SU-DHL-6 (cell line): Measurements from ENCODE around the gene KRT15.
A peak's percentile ranks its signal among the peaks of the same experiment; 100 is the strongest.

Source experiments
- H2AFZ ChIP-seq: fragments of 200-600 bp; sonication (generic); 2 replicates; pipeline ENCODE4 v1.6.1; 2014; ENCODE audit warnings: low read depth, mild to moderate bottlenecking, moderate library complexity, mixed read lengths, antibody characterized with exemption, low read length; ENCODE audit not compliant: severe bottlenecking
- H3F3A ChIP-seq: fragments of 200-600 bp; shearing (Covaris generic); 2 replicates; pipeline ENCODE4 v1.6.0; 2016; ENCODE audit warnings: antibody characterized with exemption, mild to moderate bottlenecking; ENCODE audit not compliant: insufficient read depth
- H3K27ac ChIP-seq: fragments of 200-600 bp; sonication (generic); 2 replicates; pipeline ENCODE4 v1.5.1; 2016; ENCODE audit warnings: low read depth, mild to moderate bottlenecking, low read length, moderate library complexity, mixed read lengths
- H3K27me3 ChIP-seq: fragments of 200-600 bp; sonication (generic), shearing (Covaris generic); 2 replicates; pipeline ENCODE4 v1.6.0; 2014; ENCODE audit warnings: mild to moderate bottlenecking, low read length
- H3K36me3 ChIP-seq: fragments of 200-600 bp; sonication (generic); 2 replicates; pipeline ENCODE4 v1.6.1; 2014; ENCODE audit warnings: mild to moderate bottlenecking, low read length, mixed read lengths
- H3K4me2 ChIP-seq: fragments of 300-600, 200-600 bp; shearing (Covaris generic), sonication (generic); 2 replicates; pipeline ENCODE4 v1.6.0; 2014; ENCODE audit warnings: low read length, low read depth, mild to moderate bottlenecking; ENCODE audit not compliant: poor library complexity, severe bottlenecking
- H3K4me3 ChIP-seq: fragments of 200-600 bp; sonication (generic); 2 replicates; pipeline ENCODE4 v1.5.1; 2014; ENCODE audit warnings: antibody characterized with exemption, low read length, mild to moderate bottlenecking, mixed read lengths; ENCODE audit not compliant: insufficient read depth, poor library complexity, severe bottlenecking
- H3K79me2 ChIP-seq: fragments of 200-600 bp; sonication (generic); 2 replicates; pipeline ENCODE4 v1.6.1; 2014; ENCODE audit warnings: mild to moderate bottlenecking, low read length, moderate library complexity; ENCODE audit not compliant: insufficient read depth
- H3K9ac ChIP-seq: fragments of 200-600 bp; sonication (generic); 2 replicates; pipeline ENCODE4 v1.7.0; 2014; ENCODE audit warnings: mild to moderate bottlenecking, low read length
- H3K9me2 ChIP-seq: fragments of 200-600 bp; sonication (generic); replicated peaks from 2 replicates; pipeline ENCODE4 v1.6.1; 2014; ENCODE audit warnings: low read length; ENCODE audit not compliant: insufficient read depth
- H3K9me3 ChIP-seq: fragments of 200-600 bp; sonication (generic); 2 replicates; pipeline ENCODE4 v1.6.1; 2014; ENCODE audit warnings: low read length, mixed read lengths; ENCODE audit not compliant: insufficient read depth
- H4K20me1 ChIP-seq: fragments of 200-600 bp; sonication (generic); 2 replicates; pipeline ENCODE4 v1.6.1; 2014; ENCODE audit warnings: low read depth, mild to moderate bottlenecking, antibody characterized with exemption, low read length, moderate library complexity, mixed read lengths
- EZH2phosphoT487 ChIP-seq: fragments of 200-600 bp; sonication (generic), shearing (Covaris generic); conservative IDR thresholded peaks from 2 replicates; pipeline ENCODE4 v1.6.1; 2018; ENCODE audit warnings: mild to moderate bottlenecking, antibody characterized with exemption, low read length, moderate library complexity, mixed read lengths
- TF ChIP-seq, protein P1 (sequence below): fragments of 200-600 bp; sonication (generic); IDR thresholded peaks from one replicate; pipeline ENCODE4 v1.5.1; 2017; ENCODE audit warnings: antibody characterized with exemption, mild to moderate bottlenecking, low read length, moderate library complexity; ENCODE audit not compliant: insufficient read depth, poor library complexity, severe bottlenecking

KRT15 gene

DNA sequence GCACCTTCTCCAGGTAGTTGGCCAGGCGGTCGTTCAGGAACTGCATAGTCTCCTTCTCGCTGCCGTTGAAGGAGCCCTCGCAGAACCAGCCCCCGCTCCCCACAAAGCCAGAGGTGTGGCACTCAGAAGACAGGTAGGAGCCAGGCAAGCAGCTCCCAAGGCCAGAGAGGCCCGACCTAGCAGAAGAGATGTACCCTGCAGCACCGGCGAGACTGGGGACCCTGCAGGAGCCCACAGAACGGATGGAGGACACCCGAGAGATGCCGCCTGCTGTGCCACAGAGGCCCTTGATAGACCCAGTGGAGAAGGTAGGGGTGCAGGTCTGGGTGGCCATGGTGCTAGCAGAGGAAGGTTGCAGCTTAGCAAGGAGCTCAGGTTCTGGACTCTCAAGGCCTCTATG lies 29.2 kb downstream of the KRT15 start, which contains the start of gene KRT36:
Gene KRT36, minus strand, starts transcription at position 380 of the 400 bp plus-strand sequence. Its CDS starts 46 bp downstream, at position 334.
- H2AFZ ChIP-seq, result no peak within 1 kb of the TSS
- H3K4me2 ChIP-seq, result no peak within 1 kb of the TSS
- no peaks in the 10 kb centered on the region for H4K20me1 ChIP-seq
- H3K9ac ChIP-seq, result no peak within 1 kb of the TSS
- no peaks in the 10 kb centered on the region for H3K27me3 ChIP-seq
- no peak within 1 kb of the TSS for H3K27ac ChIP-seq
- H3K9me3 ChIP-seq, result no peaks in the 10 kb centered on the region
- no peak for TF ChIP-seq EZH2phosphoT487
- TF ChIP-seq, protein P1, sequence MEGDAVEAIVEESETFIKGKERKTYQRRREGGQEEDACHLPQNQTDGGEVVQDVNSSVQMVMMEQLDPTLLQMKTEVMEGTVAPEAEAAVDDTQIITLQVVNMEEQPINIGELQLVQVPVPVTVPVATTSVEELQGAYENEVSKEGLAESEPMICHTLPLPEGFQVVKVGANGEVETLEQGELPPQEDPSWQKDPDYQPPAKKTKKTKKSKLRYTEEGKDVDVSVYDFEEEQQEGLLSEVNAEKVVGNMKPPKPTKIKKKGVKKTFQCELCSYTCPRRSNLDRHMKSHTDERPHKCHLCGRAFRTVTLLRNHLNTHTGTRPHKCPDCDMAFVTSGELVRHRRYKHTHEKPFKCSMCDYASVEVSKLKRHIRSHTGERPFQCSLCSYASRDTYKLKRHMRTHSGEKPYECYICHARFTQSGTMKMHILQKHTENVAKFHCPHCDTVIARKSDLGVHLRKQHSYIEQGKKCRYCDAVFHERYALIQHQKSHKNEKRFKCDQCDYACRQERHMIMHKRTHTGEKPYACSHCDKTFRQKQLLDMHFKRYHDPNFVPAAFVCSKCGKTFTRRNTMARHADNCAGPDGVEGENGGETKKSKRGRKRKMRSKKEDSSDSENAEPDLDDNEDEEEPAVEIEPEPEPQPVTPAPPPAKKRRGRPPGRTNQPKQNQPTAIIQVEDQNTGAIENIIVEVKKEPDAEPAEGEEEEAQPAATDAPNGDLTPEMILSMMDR, result no peak
- no peak within 1 kb of the TSS for H3K4me3 ChIP-seq
- no peaks in the 10 kb centered on the region for H3F3A ChIP-seq
- H3K79me2 ChIP-seq, result no peaks in the 10 kb centered on the region
- no peaks in the 10 kb centered on the region for H3K36me3 ChIP-seq
- H3K9me2 ChIP-seq, result no peaks in the 10 kb centered on the region

DNA sequence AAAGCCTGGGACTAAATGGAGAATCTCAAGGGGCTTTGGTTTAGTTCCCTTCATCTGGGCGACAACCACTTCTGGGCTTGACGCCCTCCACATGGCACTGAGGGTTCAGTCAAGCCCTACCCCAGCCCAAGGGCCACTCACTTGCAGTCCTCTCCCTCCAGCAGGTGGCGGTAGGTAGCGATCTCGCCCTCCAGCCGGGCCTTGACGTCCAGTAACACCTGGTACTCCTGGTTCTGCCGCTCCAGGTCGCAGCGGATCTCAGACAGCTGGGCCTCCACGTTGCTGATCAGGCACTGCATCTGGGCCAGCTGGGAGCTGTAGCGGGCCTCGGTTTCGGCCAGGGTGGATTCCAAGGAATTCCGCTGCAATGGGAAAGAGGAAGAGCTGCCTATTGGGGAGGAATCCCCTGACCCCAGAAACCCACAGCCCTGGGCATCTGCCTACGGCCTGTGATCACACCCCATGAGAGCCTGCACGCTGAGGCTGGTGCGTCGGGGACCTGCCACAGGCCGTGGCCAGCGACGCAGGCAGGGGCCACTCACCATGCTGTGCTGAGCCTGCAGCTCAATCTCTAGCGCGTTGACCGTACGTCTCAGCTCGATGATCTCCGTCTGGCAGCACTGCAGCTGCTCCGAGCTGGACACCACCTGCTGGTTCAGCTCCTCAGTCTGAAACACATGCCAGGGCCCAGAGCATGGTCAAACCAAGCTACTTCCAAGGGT lies 31.7 kb downstream of the KRT15 start:
- Histone ChIP-seq H3K9ac (no peak overlapping the region), H3K4me3 (no peak overlapping the region), H3K36me3 (no peaks in the 10 kb centered on the region), H3K79me2 (no peaks in the 10 kb centered on the region), H4K20me1 (no peaks in the 10 kb centered on the region), H2AFZ (no peak overlapping the region), H3F3A (no peaks in the 10 kb centered on the region), H3K27me3 (no peaks in the 10 kb centered on the region), H3K9me3 (no peaks in the 10 kb centered on the region), H3K27ac (no peak overlapping the region), H3K9me2 (no peaks in the 10 kb centered on the region), H3K4me2 (no peak overlapping the region)
- TF ChIP-seq, protein P1, result peak; percentile 45
- TF ChIP-seq EZH2phosphoT487, result no peak

DNA sequence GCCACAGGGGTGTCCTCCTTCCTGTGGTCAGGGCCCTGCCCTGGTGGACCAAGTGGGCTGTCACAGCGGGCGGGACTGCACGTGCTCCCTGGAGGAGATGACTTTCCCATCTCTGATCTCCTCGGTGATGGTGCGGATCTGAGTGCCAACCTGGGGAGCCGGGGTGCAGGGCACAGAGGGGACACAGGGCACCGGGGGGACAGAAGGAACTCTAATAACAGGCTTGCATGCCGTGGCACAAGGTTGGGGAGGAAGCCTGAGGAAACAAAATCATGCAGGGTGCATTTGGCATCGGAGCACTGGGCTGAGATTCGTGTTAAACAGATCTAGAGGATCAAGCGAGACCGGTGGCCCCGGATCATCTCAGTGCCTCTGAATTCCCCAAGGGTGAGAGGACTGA lies 32.4 kb downstream of the KRT15 start:
- no peaks in the 10 kb centered on the region for H3K9me2 ChIP-seq
- H3K4me2 ChIP-seq, result no peak overlapping the region
- no peak overlapping the region for H3K27ac ChIP-seq
- H3K9me3 ChIP-seq, result no peaks in the 10 kb centered on the region
- no peak overlapping the region for H2AFZ ChIP-seq
- TF ChIP-seq EZH2phosphoT487, result no peak
- TF ChIP-seq, protein P1, result no peak
- no peaks in the 10 kb centered on the region for H3K27me3 ChIP-seq
- no peak overlapping the region for H3K4me3 ChIP-seq
- no peaks in the 10 kb centered on the region for H4K20me1 ChIP-seq
- no peak overlapping the region for H3K9ac ChIP-seq
- H3K36me3 ChIP-seq, result no peaks in the 10 kb centered on the region
- no peaks in the 10 kb centered on the region for H3K79me2 ChIP-seq
- no peaks in the 10 kb centered on the region for H3F3A ChIP-seq
